Neural cell (in vitro differentiated cells): ENCODE measurements around the gene DCTN4. TPM values are rescaled to one million over a fixed set of nuclear protein-coding genes. Genes with fewer than 3 reads are reported as not detected.

Experiments
- H2AFZ ChIP-seq: fragments of 200-600, 300-800 bp; sonication (generic), shearing (Covaris generic); 2 replicates; pipeline ENCODE4 v1.6.0; 2014; ENCODE audit warnings: low read depth, mild to moderate bottlenecking, antibody characterized with exemption, low read length, moderate library complexity
- H3F3A ChIP-seq: fragments of 200-600 bp; shearing (Covaris generic); 2 replicates; pipeline ENCODE4 v1.6.1; 2016; ENCODE audit warnings: mild to moderate bottlenecking, moderate library complexity, mixed read lengths, antibody characterized with exemption, low read length; ENCODE audit not compliant: insufficient read depth, poor library complexity, severe bottlenecking
- H3K27ac ChIP-seq: fragments of 200-600, 300-800 bp; sonication (generic), shearing (Covaris generic); 2 replicates; pipeline ENCODE4 v1.5.1; 2014; ENCODE audit warnings: mild to moderate bottlenecking, low read length, moderate library complexity
- H3K27me3 ChIP-seq: fragments of 300-800, 200-600 bp; sonication (generic), shearing (Covaris generic); 2 replicates; pipeline ENCODE4 v1.6.0; 2014; ENCODE audit warnings: mild to moderate bottlenecking, low read depth, low read length, moderate library complexity; ENCODE audit not compliant: insufficient read depth
- H3K36me3 ChIP-seq: fragments of 300-800, 200-600 bp; sonication (generic), shearing (Covaris generic); 2 replicates; pipeline ENCODE4 v1.5.1; 2014; ENCODE audit warnings: mild to moderate bottlenecking, antibody characterized with exemption, low read length, moderate library complexity; ENCODE audit not compliant: insufficient read depth
- H3K4me2 ChIP-seq: fragments of 300-800, 200-600 bp; sonication (generic), shearing (Covaris generic); 2 replicates; pipeline ENCODE4 v1.6.0; 2014; ENCODE audit warnings: mild to moderate bottlenecking, low read length
- H3K4me3 ChIP-seq: fragments of 300-800, 200-600 bp; sonication (generic), shearing (Covaris generic); 2 replicates; pipeline ENCODE4 v1.5.1; 2014; ENCODE audit warnings: mild to moderate bottlenecking, low read length, moderate library complexity
- H3K79me2 ChIP-seq: fragments of 200-600 bp; shearing (Covaris generic); replicated peaks from 2 replicates; pipeline ENCODE4 v1.6.0; 2014; ENCODE audit warnings: mild to moderate bottlenecking, low read length, moderate library complexity; ENCODE audit not compliant: insufficient read depth
- H3K9ac ChIP-seq: fragments of 300-800, 200-600 bp; sonication (generic), shearing (Covaris generic); 2 replicates; pipeline ENCODE4 v1.6.1; 2016; ENCODE audit warnings: mild to moderate bottlenecking, low read length, mixed read lengths
- H3K9me2 ChIP-seq: fragments of 200-600 bp; shearing (Covaris generic); 2 replicates; pipeline ENCODE4 v1.6.1; 2016; ENCODE audit warnings: mild to moderate bottlenecking, low read length, mixed read lengths; ENCODE audit not compliant: insufficient read depth
- H3K9me3 ChIP-seq: fragments of 200-600, 300-800 bp; sonication (generic), shearing (Covaris generic); 2 replicates; pipeline ENCODE4 v1.6.1; 2016; ENCODE audit warnings: mild to moderate bottlenecking, mixed run types, low read length, moderate library complexity, mixed read lengths
- H4K20me1 ChIP-seq: fragments of 200-600 bp; shearing (Covaris generic); 2 replicates; pipeline ENCODE4 v1.6.1; 2016; ENCODE audit warnings: mild to moderate bottlenecking, mixed run types; ENCODE audit not compliant: insufficient read depth
- CTCF ChIP-seq: fragments of 450-650 bp; IDR thresholded peaks from 2 replicates; pipeline ENCODE4 v1.5.1; 2014; ENCODE audit warnings: antibody characterized with exemption, mild to moderate bottlenecking, moderate library complexity; ENCODE audit not compliant: poor library complexity, severe bottlenecking
- EP300 ChIP-seq: fragments of 450-650 bp; conservative IDR thresholded peaks from 2 replicates; pipeline ENCODE4 v1.6.1; 2014; ENCODE audit warnings: antibody characterized with exemption, mild to moderate bottlenecking, moderate library complexity; ENCODE audit not compliant: poor library complexity, severe bottlenecking
- EZH2 ChIP-seq: fragments of 200-600, 300-800 bp; shearing (Covaris generic), sonication (generic); IDR thresholded peaks from 2 replicates; pipeline ENCODE4 v1.6.1; 2014; ENCODE audit warnings: antibody characterized with exemption, low read length, borderline replicate concordance, mild to moderate bottlenecking; ENCODE audit not compliant: insufficient read depth, poor library complexity, severe bottlenecking
- MXI1 ChIP-seq: fragments of 450-650 bp; conservative IDR thresholded peaks from 2 replicates; pipeline ENCODE4 v1.6.1; 2014; ENCODE audit warnings: antibody characterized with exemption, mild to moderate bottlenecking; ENCODE audit not compliant: poor library complexity, severe bottlenecking
- POLR2AphosphoS5 ChIP-seq: IDR thresholded peaks from 2 replicates; pipeline ENCODE4 v1.6.1; 2012
- RAD21 ChIP-seq: fragments of 450-650 bp; conservative IDR thresholded peaks from 2 replicates; pipeline ENCODE4 v1.6.1; 2014; ENCODE audit warnings: antibody characterized with exemption, mild to moderate bottlenecking, moderate library complexity
- REST ChIP-seq: IDR thresholded peaks from 2 replicates; pipeline ENCODE4 v1.6.1; 2012; ENCODE audit warnings: borderline replicate concordance
- SMC3 ChIP-seq: fragments of 450-650 bp; conservative IDR thresholded peaks from 2 replicates; pipeline ENCODE4 v1.6.1; 2014; ENCODE audit warnings: antibody characterized with exemption, mild to moderate bottlenecking, moderate library complexity; ENCODE audit not compliant: poor library complexity
- TAF1 ChIP-seq: IDR thresholded peaks from 2 replicates; pipeline ENCODE4 v1.6.1; 2012; ENCODE audit warnings: low read depth
- polyA plus RNA-seq: library from polyadenylated mRNA; depleted of rRNA; stranded (reverse); fragments of >200 nt; gene quantifications from 2 replicates; pipeline ENCODE4 v1.2.3, GENCODE V29; 2014

The DCTN4 gene
- polyA plus RNA-seq, 1 donor from 2014 or later = 117 TPM

- Histone ChIP-seq H3K9ac (no peak overlapping the region), H3K27ac (no peak overlapping the region), H3K4me3 (no peak overlapping the region), H4K20me1 (no peaks in the 10 kb centered on the region), H3K9me3 (no peaks in the 10 kb centered on the region), H3K36me3 (peaks cover 15% of the 10 kb centered on the region), H3K4me2 (no peak overlapping the region), H3K27me3 (no peaks in the 10 kb centered on the region), H3F3A (no peaks in the 10 kb centered on the region), H2AFZ (no peak overlapping the region), H3K79me2 (no peaks in the 10 kb centered on the region), H3K9me2 (no peaks in the 10 kb centered on the region)
- TF ChIP-seq SMC3 = no peak
- TF ChIP-seq POLR2AphosphoS5 = no peak
- no peak for TF ChIP-seq EP300
- no peak for TF ChIP-seq RAD21
- TF ChIP-seq TAF1 = no peak
- no peak for TF ChIP-seq REST
- TF ChIP-seq MXI1 = no peak
- no peak for TF ChIP-seq CTCF
- no peak for TF ChIP-seq EZH2
Observed at GRCh38 chr5:150729859-150730258, 29.0 kb downstream of the DCTN4 start.

GRCh38 chr5:150723845-150724244, 35.0 kb downstream of the DCTN4 start:
- Histone ChIP-seq H3K79me2 (no peaks in the 10 kb centered on the region), H3K4me2 (no peak overlapping the region), H3K27ac (no peak overlapping the region), H3K36me3 (no peaks in the 10 kb centered on the region), H3K9ac (no peak overlapping the region), H3K9me3 (no peaks in the 10 kb centered on the region), H2AFZ (no peak overlapping the region), H3F3A (no peaks in the 10 kb centered on the region), H3K4me3 (no peak overlapping the region), H3K9me2 (no peaks in the 10 kb centered on the region), H4K20me1 (no peaks in the 10 kb centered on the region), H3K27me3 (no peaks in the 10 kb centered on the region)
- TF ChIP-seq RAD21 = no peak
- no peak for TF ChIP-seq CTCF
- no peak for TF ChIP-seq REST
- no peak for TF ChIP-seq EP300
- no peak for TF ChIP-seq POLR2AphosphoS5
- TF ChIP-seq EZH2 = no peak
- no peak for TF ChIP-seq TAF1
- no peak for TF ChIP-seq SMC3
- TF ChIP-seq MXI1 = no peak
